Measurements from ENCODE around the gene RPL7A. TPM values are rescaled to one million over a fixed set of nuclear protein-coding genes. Genes with fewer than 3 reads are reported as not detected.
"Not testable (repeated sequence)": the region's sequence is repeated elsewhere in the genome, so short reads cannot be mapped to it uniquely, and the experiment has no call there.

The RPL7A gene
- polyA plus RNA-seq, 1 donor (not counting 4 experiments of a cell fraction or from before 2014, with no cell fraction given) = 2,684 TPM

DNA sequence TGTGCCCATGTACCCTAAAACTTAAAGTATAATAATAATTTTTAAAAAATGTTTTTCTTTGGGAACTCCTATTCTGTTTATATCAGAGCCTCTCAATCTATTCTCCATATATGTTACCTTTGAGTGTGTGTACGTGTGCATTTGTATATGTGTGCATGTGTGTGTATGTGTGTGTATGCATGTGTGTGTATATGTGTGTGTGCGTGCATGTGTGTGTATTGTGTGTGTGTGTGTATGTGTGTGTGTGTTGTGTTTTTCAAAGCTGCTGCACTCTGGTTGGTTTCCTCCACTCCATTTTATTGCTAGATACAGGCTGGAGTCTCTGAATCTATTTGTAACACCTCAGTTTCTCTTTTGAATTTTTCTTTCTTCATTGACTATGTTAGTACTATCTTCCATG, 32.0 kb upstream of the RPL7A start:
- FAIRE-seq (no peak), DNase-seq (ENCODE audit: low read depth, low spot score) (no peak)
- dilution Hi-C loops (cut with MboI; ENCODE audit: extremely low pct_ligation_motif_present, low sequenced_read_pairs) = no loop called here
- Histone ChIP-seq H3K9ac (ENCODE audit: control insufficient read depth, extremely low read depth, insufficient read depth, low read length) (no peak overlapping the region), H3K4me2 (ENCODE audit: control insufficient read depth, extremely low read depth, insufficient read depth, low read depth, low read length) (no peak overlapping the region), H3K4me3 (ENCODE audit: control insufficient read depth in 2 of 3, extremely low read depth in 1 of 3, insufficient read depth in 2 of 3, low read depth in 1 of 3, low read length in 3 of 3) (no peak overlapping the region), H3K27ac (ENCODE audit: control insufficient read depth, insufficient read depth, low read length) (no peak overlapping the region), H3K9me3 (ENCODE audit: control insufficient read depth, low read depth, low read length) (no peaks in the 10 kb centered on the region), H4K20me1 (ENCODE audit: control insufficient read depth, extremely low read depth, insufficient read depth, low read length) (no peaks in the 10 kb centered on the region), H2AFZ (ENCODE audit: control insufficient read depth, low read length) (no peak overlapping the region), H3K4me1 (ENCODE audit: control insufficient read depth, extremely low read depth, insufficient read depth, low read length) (no peaks in the 10 kb centered on the region), H3K27me3 (ENCODE audit: control insufficient read depth, extremely low read depth, insufficient read depth, low read length) (no peaks in the 10 kb centered on the region), H3K9me1 (ENCODE audit: control insufficient read depth, extremely low read depth, insufficient read depth, low read length) (no peaks in the 10 kb centered on the region), H3K36me3 (ENCODE audit: control insufficient read depth in 2 of 2, extremely low read depth in 1 of 2, insufficient read depth in 2 of 2, low read length in 2 of 2) (no peaks in the 10 kb centered on the region), H3K79me2 (ENCODE audit: control insufficient read depth, insufficient read depth, low read length) (no peaks in the 10 kb centered on the region)
- TF ChIP-seq, protein P1, sequence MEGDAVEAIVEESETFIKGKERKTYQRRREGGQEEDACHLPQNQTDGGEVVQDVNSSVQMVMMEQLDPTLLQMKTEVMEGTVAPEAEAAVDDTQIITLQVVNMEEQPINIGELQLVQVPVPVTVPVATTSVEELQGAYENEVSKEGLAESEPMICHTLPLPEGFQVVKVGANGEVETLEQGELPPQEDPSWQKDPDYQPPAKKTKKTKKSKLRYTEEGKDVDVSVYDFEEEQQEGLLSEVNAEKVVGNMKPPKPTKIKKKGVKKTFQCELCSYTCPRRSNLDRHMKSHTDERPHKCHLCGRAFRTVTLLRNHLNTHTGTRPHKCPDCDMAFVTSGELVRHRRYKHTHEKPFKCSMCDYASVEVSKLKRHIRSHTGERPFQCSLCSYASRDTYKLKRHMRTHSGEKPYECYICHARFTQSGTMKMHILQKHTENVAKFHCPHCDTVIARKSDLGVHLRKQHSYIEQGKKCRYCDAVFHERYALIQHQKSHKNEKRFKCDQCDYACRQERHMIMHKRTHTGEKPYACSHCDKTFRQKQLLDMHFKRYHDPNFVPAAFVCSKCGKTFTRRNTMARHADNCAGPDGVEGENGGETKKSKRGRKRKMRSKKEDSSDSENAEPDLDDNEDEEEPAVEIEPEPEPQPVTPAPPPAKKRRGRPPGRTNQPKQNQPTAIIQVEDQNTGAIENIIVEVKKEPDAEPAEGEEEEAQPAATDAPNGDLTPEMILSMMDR (optimal IDR thresholded peaks at IDR 0.05 in 1 of 3, IDR thresholded peaks at IDR 0.05 in 1 of 3, conservative IDR thresholded peaks at IDR 0.05 in 1 of 3; ENCODE audit: extremely low read depth in 1 of 3, insufficient read depth in 2 of 3, low read length in 3 of 3) = no peak
- TF ChIP-seq EZH2 (IDR thresholded peaks at IDR 0.05; ENCODE audit: low read length) = no peak

DNA sequence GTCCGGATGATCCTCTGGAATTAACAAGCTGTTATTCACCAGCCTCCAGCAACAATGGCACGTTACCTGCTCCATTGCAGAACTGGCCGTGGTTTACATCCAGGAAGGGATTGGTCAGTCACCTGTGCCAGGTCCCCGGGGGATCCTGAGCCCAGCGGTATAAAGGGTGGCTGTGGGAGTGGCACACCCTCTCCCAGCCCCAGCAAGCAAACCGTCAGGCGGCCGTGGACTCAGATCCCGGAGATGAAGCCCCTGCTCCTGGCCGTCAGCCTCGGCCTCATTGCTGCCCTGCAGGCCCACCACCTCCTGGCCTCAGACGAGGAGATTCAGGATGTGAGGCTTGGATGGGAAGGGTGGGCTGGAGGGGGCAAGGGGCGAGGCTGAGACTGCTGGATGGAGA, 30.5 kb upstream of the RPL7A start:
- H3K4me3 ChIP-seq (ENCODE audit: control insufficient read depth in 2 of 3, extremely low read depth in 1 of 3, insufficient read depth in 2 of 3, low read depth in 1 of 3, low read length in 3 of 3); H3K79me2 ChIP-seq (ENCODE audit: control insufficient read depth, insufficient read depth, low read length); H3K9me1 ChIP-seq (ENCODE audit: control insufficient read depth, extremely low read depth, insufficient read depth, low read length); H3K9me3 ChIP-seq (ENCODE audit: control insufficient read depth, low read depth, low read length); FAIRE-seq; H3K4me2 ChIP-seq (ENCODE audit: control insufficient read depth, extremely low read depth, insufficient read depth, low read depth, low read length); H2AFZ ChIP-seq (ENCODE audit: control insufficient read depth, low read length); H3K9ac ChIP-seq (ENCODE audit: control insufficient read depth, extremely low read depth, insufficient read depth, low read length); H3K4me1 ChIP-seq (ENCODE audit: control insufficient read depth, extremely low read depth, insufficient read depth, low read length); H4K20me1 ChIP-seq (ENCODE audit: control insufficient read depth, extremely low read depth, insufficient read depth, low read length); H3K27me3 ChIP-seq (ENCODE audit: control insufficient read depth, extremely low read depth, insufficient read depth, low read length); dilution Hi-C loops (cut with MboI; ENCODE audit: extremely low pct_ligation_motif_present, low sequenced_read_pairs); DNase-seq (ENCODE audit: low read depth, low spot score); H3K36me3 ChIP-seq (ENCODE audit: control insufficient read depth in 2 of 2, extremely low read depth in 1 of 2, insufficient read depth in 2 of 2, low read length in 2 of 2); H3K27ac ChIP-seq (ENCODE audit: control insufficient read depth, insufficient read depth, low read length): not testable (repeated sequence)

DNA sequence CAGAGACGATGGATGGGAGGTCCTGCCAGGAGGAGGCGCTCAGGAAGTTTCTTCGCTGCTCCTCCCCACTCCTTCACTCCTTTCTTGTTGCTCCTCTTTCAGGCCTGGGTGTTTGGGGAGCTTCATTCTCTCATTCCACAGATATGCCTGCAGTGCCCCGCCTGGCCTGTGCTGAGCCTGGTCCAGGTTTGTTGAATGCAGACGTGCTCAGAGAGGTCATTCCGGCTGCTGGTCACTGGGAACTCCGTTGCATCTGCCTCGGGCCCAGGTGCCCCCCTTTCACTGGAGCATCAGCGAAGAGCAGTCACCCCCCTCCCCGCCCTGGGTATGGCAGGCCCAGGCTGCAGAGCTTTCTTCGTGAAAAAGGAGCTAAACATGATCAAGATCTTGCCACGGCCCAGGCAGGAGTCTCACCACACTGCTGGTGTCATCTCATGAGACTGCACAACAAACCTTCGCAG, 27.6 kb upstream of the RPL7A start:
- TF ChIP-seq, protein P1 (optimal IDR thresholded peaks at IDR 0.05 in 1 of 3, IDR thresholded peaks at IDR 0.05 in 1 of 3, conservative IDR thresholded peaks at IDR 0.05 in 1 of 3; ENCODE audit: extremely low read depth in 1 of 3, insufficient read depth in 2 of 3, low read length in 3 of 3) = no peak
- H3K9ac ChIP-seq (ENCODE audit: control insufficient read depth, extremely low read depth, insufficient read depth, low read length) = no peak overlapping the region
- H3K9me3 ChIP-seq (ENCODE audit: control insufficient read depth, low read depth, low read length) = no peaks in the 10 kb centered on the region
- DNase-seq (ENCODE audit: low read depth, low spot score) = no peak
- H4K20me1 ChIP-seq (ENCODE audit: control insufficient read depth, extremely low read depth, insufficient read depth, low read length) = no peaks in the 10 kb centered on the region
- dilution Hi-C loops (cut with MboI; ENCODE audit: extremely low pct_ligation_motif_present, low sequenced_read_pairs) = no loop called here
- H3K4me3 ChIP-seq (ENCODE audit: control insufficient read depth in 2 of 3, extremely low read depth in 1 of 3, insufficient read depth in 2 of 3, low read depth in 1 of 3, low read length in 3 of 3) = no peak overlapping the region
- no peaks in the 10 kb centered on the region for H3K36me3 ChIP-seq (ENCODE audit: control insufficient read depth in 2 of 2, extremely low read depth in 1 of 2, insufficient read depth in 2 of 2, low read length in 2 of 2)
- H3K79me2 ChIP-seq (ENCODE audit: control insufficient read depth, insufficient read depth, low read length) = no peaks in the 10 kb centered on the region
- H3K27me3 ChIP-seq (ENCODE audit: control insufficient read depth, extremely low read depth, insufficient read depth, low read length) = peaks cover 8% of the 10 kb centered on the region
- H2AFZ ChIP-seq (ENCODE audit: control insufficient read depth, low read length) = no peak overlapping the region
- no peak for FAIRE-seq
- no peak overlapping the region for H3K4me2 ChIP-seq (ENCODE audit: control insufficient read depth, extremely low read depth, insufficient read depth, low read depth, low read length)
- no peaks in the 10 kb centered on the region for H3K4me1 ChIP-seq (ENCODE audit: control insufficient read depth, extremely low read depth, insufficient read depth, low read length)
- H3K9me1 ChIP-seq (ENCODE audit: control insufficient read depth, extremely low read depth, insufficient read depth, low read length) = no peaks in the 10 kb centered on the region
- H3K27ac ChIP-seq (ENCODE audit: control insufficient read depth, insufficient read depth, low read length) = no peak overlapping the region
